Measurements from ENCODE around the gene SLC16A10.
A peak's percentile ranks its signal among the peaks of the same experiment; 100 is the strongest.
"Not testable (repeated sequence)": the region's sequence is repeated elsewhere in the genome, so short reads cannot be mapped to it uniquely, and the experiment has no call there.

The SLC16A10 gene

DNA sequence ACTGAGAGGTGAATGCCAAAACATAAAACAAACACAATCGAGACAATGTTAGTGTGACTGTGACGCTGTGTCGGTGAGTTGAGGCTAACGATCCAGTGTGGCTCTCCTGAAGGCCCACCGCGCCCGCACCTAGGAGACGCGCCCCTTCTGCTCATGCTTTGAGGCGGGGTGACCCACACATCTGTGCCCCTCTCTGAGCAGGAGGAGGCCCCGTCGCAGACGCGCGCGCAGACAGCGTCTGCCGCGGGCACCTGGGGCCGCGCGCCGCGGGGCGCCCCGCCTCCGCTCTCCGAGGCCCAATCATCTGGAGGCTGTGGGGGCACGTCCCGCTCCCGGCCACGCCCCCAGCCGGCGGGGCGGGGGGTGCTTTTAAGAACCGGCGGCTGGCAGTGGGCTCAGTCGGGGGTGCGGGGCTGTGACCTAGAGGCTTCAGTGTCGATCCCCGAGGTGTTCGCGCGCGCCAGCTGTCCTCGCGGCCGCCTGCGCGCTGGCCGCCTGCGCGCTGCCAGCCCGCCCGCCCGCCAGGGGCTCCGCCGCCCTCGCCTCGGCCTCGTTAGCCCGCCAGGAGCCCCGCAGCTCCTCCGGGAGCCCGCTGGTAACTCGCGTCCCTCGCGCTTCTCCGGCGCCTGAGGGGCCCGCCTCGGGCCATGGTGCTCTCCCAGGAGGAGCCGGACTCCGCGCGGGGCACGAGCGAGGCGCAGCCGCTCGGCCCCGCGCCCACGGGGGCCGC, at the start of gene SLC16A10:
SLC16A10 (plus strand) TSS at position 398 of the 730 bp plus-strand sequence; CDS start at position 648, 250 bp downstream.
- DNase-seq = peak; percentile 86

- DNase-seq = no peak
These were observed 48.6 kb upstream of the SLC16A10 start for GRCh38 chr6:111038534-111039252.

- DNase-seq = no peak
These were observed 45.4 kb upstream of the SLC16A10 start for GRCh38 chr6:111041917-111042316.

DNA sequence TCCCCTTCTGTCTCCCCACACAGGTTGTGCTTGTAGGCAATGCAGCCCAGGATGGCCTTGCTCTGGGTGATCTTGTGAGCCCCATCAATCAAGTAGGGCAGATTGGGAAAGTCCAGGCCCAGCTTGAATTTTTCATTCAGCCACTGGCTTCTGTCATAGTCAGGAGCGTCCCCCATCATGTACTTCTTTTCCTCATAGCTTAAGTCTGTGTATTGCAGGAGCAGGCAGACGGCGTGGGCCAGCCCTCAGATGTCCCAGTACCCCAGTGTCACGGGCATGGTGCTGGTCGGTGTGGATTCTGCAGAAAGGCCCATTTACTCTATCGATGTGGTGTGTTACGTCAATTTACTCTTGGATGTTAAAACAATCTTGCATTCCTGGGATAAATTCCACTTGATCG, 40.1 kb upstream of the SLC16A10 start:
- no peak for DNase-seq

DNA sequence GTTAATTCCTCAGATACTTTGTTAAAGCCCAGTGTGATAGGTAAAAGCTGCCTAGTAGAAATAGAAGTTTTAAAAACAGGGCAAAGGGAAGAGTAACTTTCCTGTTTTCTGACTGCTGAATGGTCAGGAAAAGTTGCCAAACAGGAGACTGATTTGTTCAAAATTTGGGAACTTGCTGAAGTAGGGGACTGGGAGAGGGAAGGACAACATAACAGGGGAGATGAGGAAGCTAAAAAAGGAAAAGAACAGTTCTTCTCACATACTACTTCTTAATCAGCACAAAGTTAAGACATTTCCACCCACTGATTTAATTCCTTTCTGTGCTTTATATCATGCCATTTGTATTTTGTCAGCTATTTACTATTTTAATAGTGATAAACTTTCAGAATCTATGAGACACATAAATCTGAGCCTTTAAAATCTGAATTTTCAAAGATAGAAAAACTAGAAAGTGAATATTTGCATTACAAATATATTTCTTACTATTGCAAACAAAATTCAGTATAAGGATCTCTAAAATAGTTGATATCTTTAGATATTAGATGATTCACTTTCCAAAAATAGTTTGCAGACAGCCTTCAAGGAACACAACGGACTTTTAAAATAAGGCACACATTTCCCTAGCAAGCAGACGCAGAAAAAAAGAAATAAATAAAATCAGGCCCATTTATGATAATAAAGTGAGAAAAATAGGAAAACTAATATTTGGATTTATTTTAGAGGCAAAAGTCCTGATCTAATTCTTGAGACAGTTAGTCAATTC, 36.9 kb upstream of the SLC16A10 start:
- DNase-seq = no peak

DNA sequence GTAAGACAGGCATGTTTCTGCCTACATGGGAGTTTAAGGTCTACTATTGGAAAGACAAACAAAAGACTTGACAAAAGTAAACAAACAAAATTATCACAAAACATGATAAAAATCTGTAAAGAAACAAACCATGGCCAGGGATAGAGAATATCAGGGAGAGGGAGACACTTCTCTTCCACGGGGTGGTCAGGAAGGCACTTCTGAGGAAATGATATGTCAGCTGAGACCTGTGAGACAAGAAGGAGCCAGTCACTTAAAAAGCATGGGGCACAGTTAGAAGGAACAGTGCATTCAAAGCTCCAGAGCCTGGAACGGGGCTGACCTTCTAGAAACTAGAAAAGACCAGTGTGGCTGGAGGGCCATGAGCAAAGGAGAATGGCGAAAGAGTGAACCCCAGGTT, 35.1 kb upstream of the SLC16A10 start:
- DNase-seq = no peak

- peak; percentile 33 for DNase-seq
These were observed 30.1 kb upstream of the SLC16A10 start for GRCh38 chr6:111057074-111057752.

GRCh38 chr6:111061508-111061907, 25.8 kb upstream of the SLC16A10 start:
- no peak for DNase-seq

- not testable (repeated sequence) for DNase-seq
These were observed 25.3 kb upstream of the SLC16A10 start for GRCh38 chr6:111061985-111062384.

DNA sequence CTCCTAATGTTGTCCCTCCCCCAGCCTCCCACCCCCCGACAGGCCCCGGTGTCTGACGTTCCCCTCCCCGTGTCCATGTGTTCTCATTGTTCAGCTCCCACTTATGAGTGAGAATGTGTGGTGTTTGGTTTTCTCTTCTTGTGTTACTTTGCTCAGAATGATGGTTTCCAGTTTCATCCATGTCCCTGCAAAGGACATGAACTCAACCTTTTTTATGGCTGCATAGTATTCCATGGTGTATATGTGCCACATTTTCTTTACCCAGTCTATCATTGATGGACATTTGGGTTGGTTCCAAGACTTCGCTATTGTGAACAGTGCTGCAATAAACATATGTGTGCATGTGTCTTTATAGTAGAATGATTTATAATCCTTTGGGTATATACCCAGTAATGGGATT, 24.4 kb upstream of the SLC16A10 start:
- not testable (repeated sequence) for DNase-seq

DNA sequence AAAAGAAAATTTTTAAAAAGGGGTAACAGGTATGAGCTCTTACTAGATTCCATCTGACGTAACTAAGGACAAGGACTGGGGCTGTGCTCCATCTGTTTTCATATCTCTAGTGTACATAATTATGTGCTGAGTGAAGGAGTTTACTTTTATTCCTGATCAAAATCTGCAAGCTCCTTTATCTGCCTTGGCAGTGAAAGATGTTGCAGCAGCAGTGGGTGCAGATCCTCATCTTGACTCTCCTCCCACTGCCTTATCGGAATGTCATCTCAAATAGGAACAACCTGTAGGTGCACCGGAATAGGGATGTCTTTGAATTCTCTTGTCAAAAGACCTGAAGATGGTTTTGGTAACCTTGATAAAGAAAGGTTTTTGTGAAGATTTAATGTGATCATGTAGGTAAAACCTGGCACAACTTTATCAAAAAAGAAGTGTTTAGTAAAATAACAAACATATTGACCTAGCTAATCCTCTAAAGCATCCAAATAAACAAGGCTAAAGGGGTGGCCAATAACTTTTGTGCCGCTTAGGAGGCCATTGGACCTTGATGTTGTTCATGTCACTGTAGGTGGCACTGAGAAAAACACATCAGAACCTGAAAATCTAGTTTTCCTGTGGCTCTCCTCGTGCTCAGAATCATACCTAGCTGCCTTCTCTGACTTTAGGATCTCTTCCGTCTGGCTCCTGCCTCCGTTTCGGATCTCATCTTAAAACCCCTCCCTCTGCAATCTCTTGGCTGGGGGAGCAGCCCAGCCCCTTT, 19.0 kb upstream of the SLC16A10 start:
- no peak for DNase-seq

- DNase-seq = no peak
These were observed 18.5 kb upstream of the SLC16A10 start for GRCh38 chr6:111068866-111069234.

GRCh38 chr6:111069382-111070104, 17.8 kb upstream of the SLC16A10 start:
- DNase-seq = no peak

- no peak for DNase-seq
These were observed 16.9 kb upstream of the SLC16A10 start for GRCh38 chr6:111070105-111071005.

DNA sequence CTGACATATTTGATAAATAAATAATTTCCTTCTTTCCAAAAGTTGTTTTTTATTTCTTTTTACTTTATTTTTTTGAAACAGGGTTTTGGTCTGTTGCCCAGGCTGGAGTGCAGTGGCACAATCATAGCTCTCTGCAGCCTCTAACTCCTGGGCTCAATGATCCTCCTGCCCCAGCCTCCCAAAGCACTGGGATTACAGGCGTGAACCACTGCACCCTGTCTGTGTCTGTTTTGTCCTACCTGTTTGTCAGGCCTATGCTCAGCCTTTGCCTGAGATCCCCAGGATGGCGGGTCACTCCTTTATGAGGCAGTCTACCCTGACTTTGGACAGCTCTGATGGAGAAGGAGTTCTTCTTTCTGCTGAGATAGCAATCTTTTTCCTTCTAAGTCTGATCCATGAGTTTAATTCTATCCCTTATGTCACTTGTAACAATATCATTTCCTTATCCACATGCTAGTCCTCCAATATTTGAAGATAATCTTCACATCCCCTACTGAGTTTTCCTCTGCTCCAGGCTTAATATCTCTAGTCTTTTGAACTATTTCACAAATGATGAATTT, 14.4 kb upstream of the SLC16A10 start:
- no peak for DNase-seq

GRCh38 chr6:111074311-111074710, 13.0 kb upstream of the SLC16A10 start:
- no peak for DNase-seq

- no peak for DNase-seq
These were observed 11.1 kb upstream of the SLC16A10 start for GRCh38 chr6:111076024-111076695.

GRCh38 chr6:111080698-111081097, 6.6 kb upstream of the SLC16A10 start:
- DNase-seq = no peak

- no peak for DNase-seq
These were observed 618 bp upstream of the SLC16A10 start for GRCh38 chr6:111086685-111087084.

Measured in CD4-positive, alpha-beta T cell treated with Interleukin-12 subunit alpha and Interleukin-12 subunit beta, for 1 hour (primary cell).